ENCODE data around the gene ZNF823. TPM values are rescaled to one million over a fixed set of nuclear protein-coding genes. Genes with fewer than 3 reads are reported as not detected.
A peak's percentile ranks its signal among the peaks of the same experiment; 100 is the strongest.

Gene ZNF823
- polyA plus RNA-seq, 2 of the 4 experiments (the other 2 are of a cell fraction), result 2.9 to 3.7 TPM

DNA sequence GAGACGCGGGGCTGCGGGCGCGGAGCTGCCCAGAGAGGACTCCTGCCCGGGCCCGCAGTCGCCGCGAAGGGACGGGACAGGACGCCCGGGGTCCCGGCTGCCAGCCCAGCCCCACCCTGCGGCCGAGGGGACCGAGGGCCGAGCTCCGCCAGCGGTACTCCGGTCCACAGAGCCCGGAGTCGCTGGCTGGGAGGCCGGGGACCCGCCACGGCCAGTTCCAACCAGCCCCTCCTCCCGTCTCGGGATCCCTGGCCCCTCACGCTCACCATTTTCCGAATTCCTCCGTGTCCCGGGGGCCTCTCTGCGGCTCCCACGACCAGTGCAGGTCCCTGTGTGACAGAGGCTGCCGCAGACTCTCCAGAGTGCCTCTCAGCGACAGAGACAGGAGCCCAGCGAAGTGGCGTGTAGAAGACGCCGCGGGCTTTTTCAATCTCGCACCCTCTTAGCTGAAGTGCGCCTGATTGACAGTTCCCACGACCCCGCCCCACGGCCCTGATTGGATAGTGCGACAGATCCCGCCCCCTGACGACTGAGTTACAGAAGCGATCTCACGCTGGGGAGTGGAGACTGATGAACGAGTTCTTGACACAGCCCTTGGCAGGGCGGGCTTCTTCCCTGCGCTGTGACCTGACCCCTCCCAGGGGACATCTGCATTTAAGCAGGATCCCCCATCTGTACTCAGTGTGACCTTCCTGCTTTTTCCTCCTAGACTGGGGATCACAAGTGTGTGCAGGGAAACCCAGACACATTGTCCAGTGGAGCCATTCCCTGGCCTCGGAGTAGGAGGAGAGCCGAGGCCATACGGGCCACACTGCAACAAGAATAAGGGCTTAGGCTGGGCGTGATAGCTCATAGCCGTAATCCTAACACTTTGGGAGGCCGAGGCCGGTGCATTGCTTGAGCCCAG, 44.0 kb downstream of the ZNF823 start:
- POLR2A ChIA-PET, result no interaction called here

DNA sequence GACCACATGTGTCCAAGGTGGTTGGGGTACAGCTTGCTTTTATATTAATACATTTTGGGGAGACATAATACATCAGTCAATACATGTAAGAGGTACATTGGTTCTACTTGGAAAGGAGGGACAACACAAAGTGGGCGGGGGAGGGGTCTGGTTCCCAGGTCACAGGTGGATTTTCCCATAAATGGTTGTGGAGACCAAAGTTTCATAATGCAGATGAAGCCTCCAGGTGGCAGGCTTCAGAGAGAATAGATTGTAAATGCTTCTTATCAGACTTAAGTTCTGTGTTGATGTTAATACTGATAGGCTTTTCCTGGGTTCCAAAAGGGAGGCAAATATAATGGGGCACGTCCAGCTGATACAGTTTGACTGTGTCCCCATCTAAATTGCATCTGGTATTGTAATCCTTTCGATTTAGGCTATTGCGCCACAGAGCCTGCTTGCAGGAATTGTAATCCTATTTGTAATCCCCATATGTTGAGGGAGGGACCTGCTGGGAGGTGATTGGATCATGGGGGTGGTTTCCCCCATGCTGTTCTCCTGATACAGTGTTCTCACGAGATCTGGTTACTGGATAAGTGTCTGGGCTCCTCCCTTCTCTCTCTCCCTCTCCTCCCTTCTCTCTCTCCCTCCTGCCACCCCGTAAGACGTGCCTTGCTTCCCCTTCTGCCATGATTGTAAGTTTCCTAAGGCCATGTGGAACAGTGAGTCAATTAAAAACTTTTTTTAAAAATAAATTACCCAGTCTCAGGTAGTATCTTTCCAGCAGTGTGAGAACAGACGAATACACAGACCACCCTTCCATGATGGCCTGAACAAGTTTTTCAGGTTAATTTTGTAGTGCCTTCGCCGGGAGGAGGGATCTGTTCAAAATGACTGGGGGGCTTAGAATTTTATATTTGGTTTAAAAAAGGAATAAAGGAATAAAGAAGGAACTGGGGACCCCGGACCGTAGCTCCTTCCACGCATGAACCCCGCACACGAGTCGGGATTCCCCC, 44.9 kb downstream of the ZNF823 start:
- ChIA-PET POLR2A (no interaction called here), CTCF (no interaction called here)
- Histone ChIP-seq H3K27ac (no peak overlapping the region), H3K4me1 (no peaks in the 10 kb centered on the region), H3K9me3 (no peaks in the 10 kb centered on the region; the same call in 2 of the 3 replicates), H3K4me2 (no peak overlapping the region), H3K4me3 (no peak overlapping the region)
- DNase-seq (ENCODE audit: low read depth in 1 of 2, low spot score in 1 of 2) (no peak), FAIRE-seq (no peak), ATAC-seq (no peak)
- WGBS (ENCODE audit: missing lambda C conversion rate), result 48% methylated on average over 16 of the region's 16 CpGs
- TF ChIP-seq JUN (IDR thresholded peaks at IDR 0.05), result no peak
- TF ChIP-seq TFCP2L1 (CRISPR knock-in tag; IDR thresholded peaks at IDR 0.05), result no peak
- TF ChIP-seq MYC (IDR thresholded peaks at IDR 0.05; ENCODE audit: borderline replicate concordance, low read length), result no peak
- TF ChIP-seq NFE2L2 (conservative IDR thresholded peaks at IDR 0.05; ENCODE audit: low read length), result no peak
- TF ChIP-seq, protein P1, sequence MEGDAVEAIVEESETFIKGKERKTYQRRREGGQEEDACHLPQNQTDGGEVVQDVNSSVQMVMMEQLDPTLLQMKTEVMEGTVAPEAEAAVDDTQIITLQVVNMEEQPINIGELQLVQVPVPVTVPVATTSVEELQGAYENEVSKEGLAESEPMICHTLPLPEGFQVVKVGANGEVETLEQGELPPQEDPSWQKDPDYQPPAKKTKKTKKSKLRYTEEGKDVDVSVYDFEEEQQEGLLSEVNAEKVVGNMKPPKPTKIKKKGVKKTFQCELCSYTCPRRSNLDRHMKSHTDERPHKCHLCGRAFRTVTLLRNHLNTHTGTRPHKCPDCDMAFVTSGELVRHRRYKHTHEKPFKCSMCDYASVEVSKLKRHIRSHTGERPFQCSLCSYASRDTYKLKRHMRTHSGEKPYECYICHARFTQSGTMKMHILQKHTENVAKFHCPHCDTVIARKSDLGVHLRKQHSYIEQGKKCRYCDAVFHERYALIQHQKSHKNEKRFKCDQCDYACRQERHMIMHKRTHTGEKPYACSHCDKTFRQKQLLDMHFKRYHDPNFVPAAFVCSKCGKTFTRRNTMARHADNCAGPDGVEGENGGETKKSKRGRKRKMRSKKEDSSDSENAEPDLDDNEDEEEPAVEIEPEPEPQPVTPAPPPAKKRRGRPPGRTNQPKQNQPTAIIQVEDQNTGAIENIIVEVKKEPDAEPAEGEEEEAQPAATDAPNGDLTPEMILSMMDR (IDR thresholded peaks at IDR 0.05), result no peak
- no peak for TF ChIP-seq ZSCAN20 (CRISPR knock-in tag; IDR thresholded peaks at IDR 0.05)
- TF ChIP-seq, protein P2, sequence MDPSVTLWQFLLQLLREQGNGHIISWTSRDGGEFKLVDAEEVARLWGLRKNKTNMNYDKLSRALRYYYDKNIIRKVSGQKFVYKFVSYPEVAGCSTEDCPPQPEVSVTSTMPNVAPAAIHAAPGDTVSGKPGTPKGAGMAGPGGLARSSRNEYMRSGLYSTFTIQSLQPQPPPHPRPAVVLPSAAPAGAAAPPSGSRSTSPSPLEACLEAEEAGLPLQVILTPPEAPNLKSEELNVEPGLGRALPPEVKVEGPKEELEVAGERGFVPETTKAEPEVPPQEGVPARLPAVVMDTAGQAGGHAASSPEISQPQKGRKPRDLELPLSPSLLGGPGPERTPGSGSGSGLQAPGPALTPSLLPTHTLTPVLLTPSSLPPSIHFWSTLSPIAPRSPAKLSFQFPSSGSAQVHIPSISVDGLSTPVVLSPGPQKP (IDR thresholded peaks at IDR 0.05; ENCODE audit: low read depth, low read length), result no peak
- TF ChIP-seq SREBF2 (IDR thresholded peaks at IDR 0.05), result no peak
- TF ChIP-seq, protein P3, sequence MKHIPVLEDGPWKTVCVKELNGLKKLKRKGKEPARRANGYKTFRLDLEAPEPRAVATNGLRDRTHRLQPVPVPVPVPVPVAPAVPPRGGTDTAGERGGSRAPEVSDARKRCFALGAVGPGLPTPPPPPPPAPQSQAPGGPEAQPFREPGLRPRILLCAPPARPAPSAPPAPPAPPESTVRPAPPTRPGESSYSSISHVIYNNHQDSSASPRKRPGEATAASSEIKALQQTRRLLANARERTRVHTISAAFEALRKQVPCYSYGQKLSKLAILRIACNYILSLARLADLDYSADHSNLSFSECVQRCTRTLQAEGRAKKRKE (CRISPR knock-in tag; IDR thresholded peaks at IDR 0.05; ENCODE audit: low read depth), result no peak
- TF ChIP-seq FOSL2 (IDR thresholded peaks at IDR 0.05), result no peak
- TF ChIP-seq FOSL2 (CRISPR knock-in tag; IDR thresholded peaks at IDR 0.05), result no peak
- TF ChIP-seq, protein P4, sequence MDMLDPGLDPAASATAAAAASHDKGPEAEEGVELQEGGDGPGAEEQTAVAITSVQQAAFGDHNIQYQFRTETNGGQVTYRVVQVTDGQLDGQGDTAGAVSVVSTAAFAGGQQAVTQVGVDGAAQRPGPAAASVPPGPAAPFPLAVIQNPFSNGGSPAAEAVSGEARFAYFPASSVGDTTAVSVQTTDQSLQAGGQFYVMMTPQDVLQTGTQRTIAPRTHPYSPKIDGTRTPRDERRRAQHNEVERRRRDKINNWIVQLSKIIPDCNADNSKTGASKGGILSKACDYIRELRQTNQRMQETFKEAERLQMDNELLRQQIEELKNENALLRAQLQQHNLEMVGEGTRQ (IDR thresholded peaks at IDR 0.05), result no peak
- TF ChIP-seq CBX8 (IDR thresholded peaks at IDR 0.05), result no peak
- TF ChIP-seq HOXB5 (CRISPR knock-in tag; IDR thresholded peaks at IDR 0.05), result no peak
- TF ChIP-seq RAD21 (conservative IDR thresholded peaks at IDR 0.05 in 1 of 2, IDR thresholded peaks at IDR 0.05 in 1 of 2), result no peak

More for the DNA sequence above, 44.0 kb downstream of the ZNF823 start:
- Histone ChIP-seq H3K4me1 (no peaks in the 10 kb centered on the region), H3K27ac (no peak overlapping the region), H3K9me3 (no peaks in the 10 kb centered on the region; the same call in 1 of the 3 replicates), H3K4me3 (no peak overlapping the region), H3K4me2 (peak overlapping the region; percentile 19; the same call in 1 of the 3 replicates)
- TF ChIP-seq, protein P5, sequence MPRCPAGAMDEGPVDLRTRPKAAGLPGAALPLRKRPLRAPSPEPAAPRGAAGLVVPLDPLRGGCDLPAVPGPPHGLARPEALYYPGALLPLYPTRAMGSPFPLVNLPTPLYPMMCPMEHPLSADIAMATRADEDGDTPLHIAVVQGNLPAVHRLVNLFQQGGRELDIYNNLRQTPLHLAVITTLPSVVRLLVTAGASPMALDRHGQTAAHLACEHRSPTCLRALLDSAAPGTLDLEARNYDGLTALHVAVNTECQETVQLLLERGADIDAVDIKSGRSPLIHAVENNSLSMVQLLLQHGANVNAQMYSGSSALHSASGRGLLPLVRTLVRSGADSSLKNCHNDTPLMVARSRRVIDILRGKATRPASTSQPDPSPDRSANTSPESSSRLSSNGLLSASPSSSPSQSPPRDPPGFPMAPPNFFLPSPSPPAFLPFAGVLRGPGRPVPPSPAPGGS (IDR thresholded peaks at IDR 0.05), result no peak
- TF ChIP-seq, protein P6, sequence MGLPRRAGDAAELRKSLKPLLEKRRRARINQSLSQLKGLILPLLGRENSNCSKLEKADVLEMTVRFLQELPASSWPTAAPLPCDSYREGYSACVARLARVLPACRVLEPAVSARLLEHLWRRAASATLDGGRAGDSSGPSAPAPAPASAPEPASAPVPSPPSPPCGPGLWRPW (IDR thresholded peaks at IDR 0.05), result no peak
- no peak for TF ChIP-seq POLR2A (IDR thresholded peaks at IDR 0.05; ENCODE audit: low read length)
- TF ChIP-seq RNF2 (IDR thresholded peaks at IDR 0.05; ENCODE audit: borderline replicate concordance, low read depth), result no peak
- ATAC-seq (peak; percentile 40 to 56; a peak in 4 of 6 replicates), FAIRE-seq (no peak), DNase-seq (ENCODE audit: low read depth in 1 of 2, low spot score in 1 of 2) (peak in 1 of 2 experiments; percentile 7)
- CTCF ChIA-PET, result no interaction called here
- WGBS (ENCODE audit: missing lambda C conversion rate), result 48% methylated on average over 17 of the region's 61 CpGs

Measured in A549 (cell line).